Measurements from ENCODE around the gene P2RY12. TPM values are rescaled to one million over a fixed set of nuclear protein-coding genes. Genes with fewer than 3 reads are reported as not detected.

The P2RY12 gene
- total and polyA plus RNA-seq, 10 of the 15 experiments (the other 5 are each of a cell fraction or from before 2014, with no cell fraction given): 0.27 to 1.0 (median 0.66) TPM; not detected in 2

DNA sequence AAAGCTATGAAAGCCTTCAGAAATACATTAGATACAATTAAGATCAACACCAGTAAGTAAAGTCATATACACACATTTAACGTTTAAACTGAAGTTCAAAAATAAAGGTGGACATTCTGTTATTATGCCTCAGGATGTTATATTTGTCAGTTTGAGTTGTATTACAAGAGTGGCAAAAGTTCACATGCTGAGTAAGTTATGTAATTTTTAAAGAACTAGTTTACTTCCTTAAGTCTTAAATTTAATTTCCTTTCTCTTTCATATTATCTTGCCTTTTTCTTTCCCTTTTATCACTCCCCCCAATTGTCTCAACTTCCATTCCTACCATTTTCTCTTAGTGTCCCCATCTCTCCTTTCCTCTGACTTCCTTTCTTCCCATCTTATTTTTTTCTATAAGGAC, 63.0 kb downstream of the P2RY12 start (continued):
- TF ChIP-seq, protein P1, sequence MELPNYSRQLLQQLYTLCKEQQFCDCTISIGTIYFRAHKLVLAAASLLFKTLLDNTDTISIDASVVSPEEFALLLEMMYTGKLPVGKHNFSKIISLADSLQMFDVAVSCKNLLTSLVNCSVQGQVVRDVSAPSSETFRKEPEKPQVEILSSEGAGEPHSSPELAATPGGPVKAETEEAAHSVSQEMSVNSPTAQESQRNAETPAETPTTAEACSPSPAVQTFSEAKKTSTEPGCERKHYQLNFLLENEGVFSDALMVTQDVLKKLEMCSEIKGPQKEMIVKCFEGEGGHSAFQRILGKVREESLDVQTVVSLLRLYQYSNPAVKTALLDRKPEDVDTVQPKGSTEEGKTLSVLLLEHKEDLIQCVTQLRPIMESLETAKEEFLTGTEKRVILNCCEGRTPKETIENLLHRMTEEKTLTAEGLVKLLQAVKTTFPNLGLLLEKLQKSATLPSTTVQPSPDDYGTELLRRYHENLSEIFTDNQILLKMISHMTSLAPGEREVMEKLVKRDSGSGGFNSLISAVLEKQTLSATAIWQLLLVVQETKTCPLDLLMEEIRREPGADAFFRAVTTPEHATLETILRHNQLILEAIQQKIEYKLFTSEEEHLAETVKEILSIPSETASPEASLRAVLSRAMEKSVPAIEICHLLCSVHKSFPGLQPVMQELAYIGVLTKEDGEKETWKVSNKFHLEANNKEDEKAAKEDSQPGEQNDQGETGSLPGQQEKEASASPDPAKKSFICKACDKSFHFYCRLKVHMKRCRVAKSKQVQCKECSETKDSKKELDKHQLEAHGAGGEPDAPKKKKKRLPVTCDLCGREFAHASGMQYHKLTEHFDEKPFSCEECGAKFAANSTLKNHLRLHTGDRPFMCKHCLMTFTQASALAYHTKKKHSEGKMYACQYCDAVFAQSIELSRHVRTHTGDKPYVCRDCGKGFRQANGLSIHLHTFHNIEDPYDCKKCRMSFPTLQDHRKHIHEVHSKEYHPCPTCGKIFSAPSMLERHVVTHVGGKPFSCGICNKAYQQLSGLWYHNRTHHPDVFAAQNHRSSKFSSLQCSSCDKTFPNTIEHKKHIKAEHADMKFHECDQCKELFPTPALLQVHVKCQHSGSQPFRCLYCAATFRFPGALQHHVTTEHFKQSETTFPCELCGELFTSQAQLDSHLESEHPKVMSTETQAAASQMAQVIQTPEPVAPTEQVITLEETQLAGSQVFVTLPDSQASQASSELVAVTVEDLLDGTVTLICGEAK (IDR thresholded peaks at IDR 0.05; ENCODE audit: borderline replicate concordance): no peak
- TF ChIP-seq, protein P2, sequence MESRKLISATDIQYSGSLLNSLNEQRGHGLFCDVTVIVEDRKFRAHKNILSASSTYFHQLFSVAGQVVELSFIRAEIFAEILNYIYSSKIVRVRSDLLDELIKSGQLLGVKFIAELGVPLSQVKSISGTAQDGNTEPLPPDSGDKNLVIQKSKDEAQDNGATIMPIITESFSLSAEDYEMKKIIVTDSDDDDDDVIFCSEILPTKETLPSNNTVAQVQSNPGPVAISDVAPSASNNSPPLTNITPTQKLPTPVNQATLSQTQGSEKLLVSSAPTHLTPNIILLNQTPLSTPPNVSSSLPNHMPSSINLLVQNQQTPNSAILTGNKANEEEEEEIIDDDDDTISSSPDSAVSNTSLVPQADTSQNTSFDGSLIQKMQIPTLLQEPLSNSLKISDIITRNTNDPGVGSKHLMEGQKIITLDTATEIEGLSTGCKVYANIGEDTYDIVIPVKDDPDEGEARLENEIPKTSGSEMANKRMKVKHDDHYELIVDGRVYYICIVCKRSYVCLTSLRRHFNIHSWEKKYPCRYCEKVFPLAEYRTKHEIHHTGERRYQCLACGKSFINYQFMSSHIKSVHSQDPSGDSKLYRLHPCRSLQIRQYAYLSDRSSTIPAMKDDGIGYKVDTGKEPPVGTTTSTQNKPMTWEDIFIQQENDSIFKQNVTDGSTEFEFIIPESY (IDR thresholded peaks at IDR 0.05): no peak
- TF ChIP-seq BACH1 (IDR thresholded peaks at IDR 0.05; ENCODE audit: borderline replicate concordance): no peak

DNA sequence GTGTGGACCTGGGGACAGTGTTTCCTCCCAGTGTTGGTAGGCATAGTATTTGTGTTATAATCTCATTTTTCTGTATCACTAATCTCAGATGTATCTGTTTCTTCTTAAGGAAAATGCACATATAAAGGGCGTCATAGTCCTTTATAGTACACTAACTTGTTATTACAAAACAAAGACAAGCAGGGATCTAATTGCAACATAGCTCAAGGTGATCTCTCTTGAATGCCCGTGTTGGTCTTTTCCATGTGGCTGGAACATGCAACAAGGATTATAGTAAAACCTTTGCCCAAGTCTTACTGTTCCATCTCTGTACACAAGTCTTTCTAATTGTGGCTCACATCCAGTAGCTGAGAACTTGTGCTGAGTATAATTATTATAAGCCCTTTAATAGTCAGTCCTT, 64.4 kb downstream of the P2RY12 start:
- intact Hi-C loops (cut with micrococcal nuclease; ENCODE audit: unreplicated experiment): no loop called here
- TF ChIP-seq HDGF (IDR thresholded peaks at IDR 0.05) (no peak), STAT1 (conservative IDR thresholded peaks at IDR 0.05) (no peak), CBX5 (IDR thresholded peaks at IDR 0.05; ENCODE audit: low read depth) (no peak), CREM (IDR thresholded peaks at IDR 0.05; ENCODE audit: low read depth) (no peak), ZNF622 (IDR thresholded peaks at IDR 0.05) (no peak), RELA (IDR thresholded peaks at IDR 0.05; ENCODE audit: borderline replicate concordance, partially characterized antibody) (no peak), SIN3A (IDR thresholded peaks at IDR 0.05; ENCODE audit: low read depth, low read length) (no peak)
- TF ChIP-seq, protein P3, sequence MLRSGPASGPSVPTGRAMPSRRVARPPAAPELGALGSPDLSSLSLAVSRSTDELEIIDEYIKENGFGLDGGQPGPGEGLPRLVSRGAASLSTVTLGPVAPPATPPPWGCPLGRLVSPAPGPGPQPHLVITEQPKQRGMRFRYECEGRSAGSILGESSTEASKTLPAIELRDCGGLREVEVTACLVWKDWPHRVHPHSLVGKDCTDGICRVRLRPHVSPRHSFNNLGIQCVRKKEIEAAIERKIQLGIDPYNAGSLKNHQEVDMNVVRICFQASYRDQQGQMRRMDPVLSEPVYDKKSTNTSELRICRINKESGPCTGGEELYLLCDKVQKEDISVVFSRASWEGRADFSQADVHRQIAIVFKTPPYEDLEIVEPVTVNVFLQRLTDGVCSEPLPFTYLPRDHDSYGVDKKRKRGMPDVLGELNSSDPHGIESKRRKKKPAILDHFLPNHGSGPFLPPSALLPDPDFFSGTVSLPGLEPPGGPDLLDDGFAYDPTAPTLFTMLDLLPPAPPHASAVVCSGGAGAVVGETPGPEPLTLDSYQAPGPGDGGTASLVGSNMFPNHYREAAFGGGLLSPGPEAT (IDR thresholded peaks at IDR 0.05; ENCODE audit: low read depth): no peak
- TF ChIP-seq, protein P4, sequence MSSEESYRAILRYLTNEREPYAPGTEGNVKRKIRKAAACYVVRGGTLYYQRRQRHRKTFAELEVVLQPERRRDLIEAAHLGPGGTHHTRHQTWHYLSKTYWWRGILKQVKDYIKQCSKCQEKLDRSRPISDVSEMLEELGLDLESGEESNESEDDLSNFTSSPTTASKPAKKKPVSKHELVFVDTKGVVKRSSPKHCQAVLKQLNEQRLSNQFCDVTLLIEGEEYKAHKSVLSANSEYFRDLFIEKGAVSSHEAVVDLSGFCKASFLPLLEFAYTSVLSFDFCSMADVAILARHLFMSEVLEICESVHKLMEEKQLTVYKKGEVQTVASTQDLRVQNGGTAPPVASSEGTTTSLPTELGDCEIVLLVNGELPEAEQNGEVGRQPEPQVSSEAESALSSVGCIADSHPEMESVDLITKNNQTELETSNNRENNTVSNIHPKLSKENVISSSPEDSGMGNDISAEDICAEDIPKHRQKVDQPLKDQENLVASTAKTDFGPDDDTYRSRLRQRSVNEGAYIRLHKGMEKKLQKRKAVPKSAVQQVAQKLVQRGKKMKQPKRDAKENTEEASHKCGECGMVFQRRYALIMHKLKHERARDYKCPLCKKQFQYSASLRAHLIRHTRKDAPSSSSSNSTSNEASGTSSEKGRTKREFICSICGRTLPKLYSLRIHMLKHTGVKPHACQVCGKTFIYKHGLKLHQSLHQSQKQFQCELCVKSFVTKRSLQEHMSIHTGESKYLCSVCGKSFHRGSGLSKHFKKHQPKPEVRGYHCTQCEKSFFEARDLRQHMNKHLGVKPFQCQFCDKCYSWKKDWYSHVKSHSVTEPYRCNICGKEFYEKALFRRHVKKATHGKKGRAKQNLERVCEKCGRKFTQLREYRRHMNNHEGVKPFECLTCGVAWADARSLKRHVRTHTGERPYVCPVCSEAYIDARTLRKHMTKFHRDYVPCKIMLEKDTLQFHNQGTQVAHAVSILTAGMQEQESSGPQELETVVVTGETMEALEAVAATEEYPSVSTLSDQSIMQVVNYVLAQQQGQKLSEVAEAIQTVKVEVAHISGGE (CRISPR knock-in tag; IDR thresholded peaks at IDR 0.05): no peak

More for the DNA sequence above, 64.4 kb downstream of the P2RY12 start:
- ChIA-PET RAD21 (ENCODE audit: unreplicated experiment) (no interaction called here), CTCF (no interaction called here), SMC1A (ENCODE audit: uncharacterized antibody, unreplicated experiment) (interaction anchor here (1.5 kb wide), 1 partner anchor 29 kb away, joined by 5 read pairs; no protein-coding TSS in a partner anchor), POLR2A (no interaction called here)
- Histone ChIP-seq H3K79me2 (ENCODE audit: control insufficient read depth, insufficient read depth, low read length) (no peaks in the 10 kb centered on the region), H3K9me3 (replicated peaks; ENCODE audit: control insufficient read depth, insufficient read depth, low read length) (no peaks in the 10 kb centered on the region), H3K27ac (ENCODE audit: control insufficient read depth, insufficient read depth) (no peak overlapping the region), H3K4me2 (ENCODE audit: control insufficient read depth, insufficient read depth) (no peak overlapping the region), H3K9ac (ENCODE audit: control insufficient read depth, insufficient read depth, low read length) (no peak overlapping the region), H3K27me3 (replicated peaks in 1 of 2; ENCODE audit: control insufficient read depth in 2 of 2, insufficient read depth in 2 of 2, low read length in 1 of 2) (no peaks in the 10 kb centered on the region; a peak in 2 of 4 replicates), H3K36me3 (ENCODE audit: control insufficient read depth in 2 of 2, insufficient read depth in 2 of 2, low read length in 1 of 2) (no peaks in the 10 kb centered on the region), H4K20me1 (ENCODE audit: control insufficient read depth, insufficient read depth) (no peaks in the 10 kb centered on the region), H3K4me1 (ENCODE audit: control insufficient read depth, insufficient read depth, low read length) (no peaks in the 10 kb centered on the region), H3K4me3 (no peak overlapping the region), H2AFZ (ENCODE audit: control insufficient read depth, low read depth, low read length) (no peak overlapping the region)
- in situ Hi-C loops (cut with MboI): no loop called here
- 2% methylated on average over 2 of the region's 2 CpGs for WGBS (ENCODE audit: insufficient coverage, insufficient replicate concordance, low lambda C conversion rate, missing lambda C conversion rate)
- FAIRE-seq (no peak), ATAC-seq (no peak), DNase-seq (ENCODE audit: low read depth, low spot score) (no peak)
- BruUV-seq (replicated peaks): no TSS peak
